CD14-positive monocyte (primary cell): ENCODE results near the gene MORN4. TPM values are rescaled to one million over a fixed set of nuclear protein-coding genes. Genes with fewer than 3 reads are reported as not detected.

Experiments
- DNase-seq, 3 donors: peaks; one replicate each; pipeline ENCODE4 v3.0.0-alpha.2; 2011 to 2022
- H2AFZ ChIP-seq: 2 replicates; pipeline ENCODE4 v1.6.0; 2012; ENCODE audit warnings: mild to moderate bottlenecking, low read depth, low read length, inconsistent platforms; ENCODE audit not compliant: insufficient read depth, poor library complexity, severe bottlenecking
- H3K27ac ChIP-seq, 2 donors: 1 replicate in 1 of 2; 2 replicates in 1 of 2; pipeline ENCODE4 v1.5.1; 2012 to 2013; ENCODE audit warnings: low read length in 2 of 2, control low read depth in 1 of 2, inconsistent platforms in 1 of 2, low read depth in 1 of 2, mild to moderate bottlenecking in 1 of 2
- H3K27me3 ChIP-seq, 2 donors: one replicate each; pipeline versions ENCODE4 v1.6.0 to v1.6.1; 2011 to 2013; ENCODE audit warnings: low read length in 2 of 2; ENCODE audit not compliant: control insufficient read depth in 2 of 2, insufficient read depth in 2 of 2
- H3K36me3 ChIP-seq, 2 donors: replicated peaks in 1 of 2; 1 replicate in 1 of 2; 2 replicates in 1 of 2; pipeline versions ENCODE4 v1.5.1 to v1.6.1; 2012 to 2013; ENCODE audit warnings: low read length in 2 of 2, control low read depth in 1 of 2, inconsistent platforms in 1 of 2, mild to moderate bottlenecking in 1 of 2; ENCODE audit not compliant: insufficient read depth in 2 of 2, control insufficient read depth in 1 of 2
- H3K4me1 ChIP-seq, 2 donors: 1 replicate in 1 of 2; 2 replicates in 1 of 2; pipeline versions ENCODE4 v1.5.1 to v1.6.1; 2012 to 2013; ENCODE audit warnings: low read length in 2 of 2, control low read depth in 1 of 2, inconsistent platforms in 1 of 2, mild to moderate bottlenecking in 1 of 2, moderate library complexity in 1 of 2; ENCODE audit not compliant: insufficient read depth in 2 of 2, control insufficient read depth in 1 of 2
- H3K4me2 ChIP-seq: replicated peaks from 2 replicates; pipeline ENCODE3; 2012; ENCODE audit warnings: low read length, moderate library complexity, mild to moderate bottlenecking; ENCODE audit not compliant: poor library complexity, severe bottlenecking; ENCODE audit errors: extremely low read depth
- H3K4me3 ChIP-seq, 3 experiments: fragments of 200-600 bp in 1 of 3; sonication (generic) in 1 of 3; replicated peaks in 1 of 3; 1 replicate in 2 of 3; 2 replicates in 1 of 3; pipeline ENCODE4 v1.5.1; 2011 to 2013; ENCODE audit warnings: low read length in 3 of 3, mild to moderate bottlenecking in 3 of 3, control low read depth in 2 of 3, low read depth in 2 of 3, inconsistent platforms in 1 of 3, moderate library complexity in 1 of 3
- H3K79me2 ChIP-seq: 2 replicates; pipeline ENCODE4 v1.6.0; 2012; ENCODE audit warnings: mild to moderate bottlenecking, control low read depth, inconsistent platforms, low read length, moderate library complexity; ENCODE audit not compliant: insufficient read depth
- H3K9ac ChIP-seq: 2 replicates; pipeline ENCODE4 v1.6.0; 2017; ENCODE audit warnings: low read length, mild to moderate bottlenecking; ENCODE audit not compliant: insufficient read depth, poor library complexity, severe bottlenecking
- H3K9me3 ChIP-seq, 2 donors: replicated peaks in 1 of 2; 1 replicate in 1 of 2; 2 replicates in 1 of 2; pipeline versions ENCODE4 v1.5.1 to v1.6.1; 2012 to 2013; ENCODE audit warnings: low read length in 2 of 2, control low read depth in 1 of 2; ENCODE audit not compliant: control insufficient read depth in 1 of 2, insufficient read depth in 1 of 2
- H4K20me1 ChIP-seq: 2 replicates; pipeline ENCODE4 v1.6.0; 2012; ENCODE audit warnings: mild to moderate bottlenecking, low read length, control low read depth, moderate library complexity; ENCODE audit not compliant: insufficient read depth
- H3K27ac Mint-ChIP-seq, 7 donors: one replicate each; pipeline ENCODE4 v1.8.0; 2020; ENCODE audit warnings: mild to moderate bottlenecking in 7 of 7, mixed read lengths in 7 of 7, moderate library complexity in 6 of 7, inconsistent platforms in 2 of 7
- H3K27me3 Mint-ChIP-seq, 3 donors: one replicate each; pipeline ENCODE4 v1.8.0; 2021 to 2022; ENCODE audit warnings: low read depth in 3 of 3, mild to moderate bottlenecking in 3 of 3, mixed read lengths in 3 of 3, moderate library complexity in 3 of 3, inconsistent platforms in 1 of 3
- H3K36me3 Mint-ChIP-seq, 2 donors: one replicate each; pipeline ENCODE4 v1.8.0; 2020; ENCODE audit warnings: mixed read lengths in 2 of 2, inconsistent platforms in 1 of 2, mild to moderate bottlenecking in 1 of 2
- H3K4me1 Mint-ChIP-seq: one replicate; pipeline ENCODE4 v1.8.0; 2020; ENCODE audit warnings: mild to moderate bottlenecking, mixed read lengths
- H3K4me3 Mint-ChIP-seq, 2 donors: one replicate each; pipeline ENCODE4 v1.8.0; 2020; ENCODE audit warnings: mild to moderate bottlenecking in 2 of 2, mixed read lengths in 2 of 2, moderate library complexity in 1 of 2
- H3K9me3 Mint-ChIP-seq, 7 donors: one replicate each; pipeline ENCODE4 v1.8.0; 2020 to 2022; ENCODE audit warnings: mixed read lengths in 7 of 7, mild to moderate bottlenecking in 6 of 7, moderate library complexity in 6 of 7, inconsistent platforms in 2 of 7
- CTCF ChIP-seq: fragments of 200-600 bp; IDR thresholded peaks from one replicate; pipeline ENCODE4 v1.8.0; 2022; ENCODE audit warnings: antibody characterized with exemption, mild to moderate bottlenecking
- WGBS: methylation state at CpG from one replicate; pipeline ENCODE4 v1.1.5; 2013; ENCODE audit warnings: missing lambda C conversion rate; ENCODE audit not compliant: insufficient coverage; 5-methylcytosine and 5-hydroxymethylcytosine counted together
- intact Hi-C, 2 donors: fragments of 100-400 bp; cut with micrococcal nuclease; formaldehyde crosslinking; loops; one replicate each; pipeline versions ENCODE4 v1.15.0 to v1.15.1; 2023
- polyA plus RNA-seq, 3 donors: library from polyadenylated mRNA; depleted of rRNA in 1 of 3; unstranded in 2 of 3; stranded (reverse) in 1 of 3; fragments of 300-500 nt in 2 of 3; fragments of >200 nt in 1 of 3; fragmentation: Illumina TruSeq in 2 of 3; gene quantifications; 1 replicate in 2 of 3; 2 replicates in 1 of 3; pipeline ENCODE4 v1.2.3, GENCODE V29; 2012 to 2021

The MORN4 gene
- polyA plus RNA-seq, 3 donors, result not detected

GRCh38 chr10:97572214-97572989 is 60.9 kb downstream of the MORN4 start, which contains the start of gene ANKRD2:
TSS of gene ANKRD2 (plus strand) at chr10:97572779. CDS start at chr10:97572789, 10 bp downstream.
- H3K4me2 ChIP-seq, result no peak within 1 kb of the TSS
- peaks cover 27 to 39% of the 10 kb centered on the region in 2 donors for H3K36me3 Mint-ChIP-seq
- no peaks in the 10 kb centered on the region for H3K4me1 ChIP-seq
- no peaks in the 10 kb centered on the region for H3K4me1 Mint-ChIP-seq
- no peak within 1 kb of the TSS for H3K4me3 Mint-ChIP-seq
- peaks cover 28 to 44% of the 10 kb centered on the region in 2 donors for H3K36me3 ChIP-seq
- intact Hi-C loops, result loop anchor here in 1 of 2 donors (10.0 kb wide), 2 partner anchors 92 to 162 kb away; partner anchors contain the start of gene ZFYVE27
- H3K79me2 ChIP-seq, result no peaks in the 10 kb centered on the region
- no peaks in the 10 kb centered on the region for H3K27me3 ChIP-seq
- TF ChIP-seq CTCF, result peak; percentile 83
- H2AFZ ChIP-seq, result no peak within 1 kb of the TSS
- H3K27ac ChIP-seq, result no peak within 1 kb of the TSS
- no peaks in the 10 kb centered on the region for H3K9me3 Mint-ChIP-seq
- no peaks in the 10 kb centered on the region for H3K9me3 ChIP-seq
- H4K20me1 ChIP-seq, result peaks cover 4% of the 10 kb centered on the region
- H3K9ac ChIP-seq, result no peak within 1 kb of the TSS
- peaks cover 0 to 3% (median under 1%) of the 10 kb centered on the region in 3 donors for H3K27me3 Mint-ChIP-seq
- H3K27ac Mint-ChIP-seq, result peak within 1 kb of the TSS in 2 of 7 donors; percentile 26 to 66
- 67% methylated on average over 13 of the region's 16 CpGs for WGBS
- DNase-seq, result peak; percentile 47 to 65 (median 47)
- no peak within 1 kb of the TSS for H3K4me3 ChIP-seq

- Histone ChIP-seq H3K79me2 (no peaks in the 10 kb centered on the region), H3K4me1 (no peaks in the 10 kb centered on the region), H3K27ac (no peak overlapping the region), H3K4me2 (no peak overlapping the region), H2AFZ (no peak overlapping the region), H3K4me3 (no peak overlapping the region), H3K9me3 (no peaks in the 10 kb centered on the region), H3K36me3 (peaks cover 28 to 44% of the 10 kb centered on the region in 2 donors), H3K27me3 (no peaks in the 10 kb centered on the region), H4K20me1 (peaks cover 4% of the 10 kb centered on the region), H3K9ac (no peak overlapping the region)
- Mint-ChIP-seq H3K36me3 (peaks cover 27 to 39% of the 10 kb centered on the region in 2 donors), H3K9me3 (no peaks in the 10 kb centered on the region), H3K4me1 (no peaks in the 10 kb centered on the region), H3K27me3 (peaks cover 0 to 3% (median 0%) of the 10 kb centered on the region in 3 donors), H3K27ac (peak overlapping the region in 2 of 7 donors; percentile 26 to 66), H3K4me3 (no peak overlapping the region)
- intact Hi-C loops, result loop anchor here in 1 of 2 donors (10.0 kb wide), 2 partner anchors 93 to 163 kb away; partner anchors contain the start of gene ZFYVE27
- DNase-seq, result no peak
- TF ChIP-seq CTCF, result no peak
- WGBS, result 97% methylated on average over 3 of the region's 3 CpGs
These were observed 61.7 kb downstream of the MORN4 start for GRCh38 chr10:97571622-97572021.
